Uterus (tissue), 2 donors: ENCODE data around the gene G6PC3.

Source experiments
- CTCF ChIP-seq, 4 experiments: fragments of 200-600 bp in 2 of 4; fragments of 450-650 bp in 2 of 4; sonication (generic) in 2 of 4; IDR thresholded peaks; one replicate each; pipeline ENCODE4 v1.5.1; 2016 to 2019; ENCODE audit warnings: antibody characterized with exemption in 4 of 4, mild to moderate bottlenecking in 2 of 4, moderate library complexity in 1 of 4
- POLR2A ChIP-seq, 2 donors: fragments of 450-650 bp; IDR thresholded peaks; one replicate each; pipeline ENCODE4 v1.6.1; 2016; ENCODE audit warnings: antibody characterized with exemption in 2 of 2, mild to moderate bottlenecking in 1 of 2, moderate library complexity in 1 of 2

- no peak for TF ChIP-seq CTCF (IDR thresholded peaks at IDR 0.05)
- no peak for TF ChIP-seq POLR2A (IDR thresholded peaks at IDR 0.05)
These were observed 521 bp upstream of the G6PC3 start for GRCh38 chr17:44069974-44070454.
